ENCODE measurements around the gene KHDC1.
"Not testable (repeated sequence)": the region's sequence is repeated elsewhere in the genome, so short reads cannot be mapped to it uniquely, and the experiment has no call there.

DNA sequence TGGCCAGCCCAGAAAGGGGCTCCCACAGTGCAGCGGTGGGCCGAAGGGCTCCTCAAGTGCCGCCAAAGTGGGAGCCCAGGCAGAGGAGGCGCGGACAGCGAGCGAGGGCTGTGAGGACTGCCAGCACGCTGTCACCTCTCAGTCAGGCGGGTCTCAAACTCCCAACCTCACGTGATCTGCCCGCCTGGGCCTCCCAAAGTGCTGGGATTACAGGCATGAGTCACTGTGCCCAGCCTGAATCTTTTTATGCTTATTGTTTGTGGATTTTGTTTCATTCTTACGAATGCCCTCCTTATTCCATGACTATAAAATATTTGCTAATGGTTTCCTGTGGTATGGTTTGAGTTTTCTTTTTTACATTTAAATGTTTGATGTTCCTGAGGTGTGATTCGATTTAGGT lies 6.3 kb upstream of the KHDC1 start:
- not testable (repeated sequence) for TF ChIP-seq POLR2AphosphoS5, EP300 (IDR thresholded peaks at IDR 0.05)
- TF ChIP-seq, protein P1, sequence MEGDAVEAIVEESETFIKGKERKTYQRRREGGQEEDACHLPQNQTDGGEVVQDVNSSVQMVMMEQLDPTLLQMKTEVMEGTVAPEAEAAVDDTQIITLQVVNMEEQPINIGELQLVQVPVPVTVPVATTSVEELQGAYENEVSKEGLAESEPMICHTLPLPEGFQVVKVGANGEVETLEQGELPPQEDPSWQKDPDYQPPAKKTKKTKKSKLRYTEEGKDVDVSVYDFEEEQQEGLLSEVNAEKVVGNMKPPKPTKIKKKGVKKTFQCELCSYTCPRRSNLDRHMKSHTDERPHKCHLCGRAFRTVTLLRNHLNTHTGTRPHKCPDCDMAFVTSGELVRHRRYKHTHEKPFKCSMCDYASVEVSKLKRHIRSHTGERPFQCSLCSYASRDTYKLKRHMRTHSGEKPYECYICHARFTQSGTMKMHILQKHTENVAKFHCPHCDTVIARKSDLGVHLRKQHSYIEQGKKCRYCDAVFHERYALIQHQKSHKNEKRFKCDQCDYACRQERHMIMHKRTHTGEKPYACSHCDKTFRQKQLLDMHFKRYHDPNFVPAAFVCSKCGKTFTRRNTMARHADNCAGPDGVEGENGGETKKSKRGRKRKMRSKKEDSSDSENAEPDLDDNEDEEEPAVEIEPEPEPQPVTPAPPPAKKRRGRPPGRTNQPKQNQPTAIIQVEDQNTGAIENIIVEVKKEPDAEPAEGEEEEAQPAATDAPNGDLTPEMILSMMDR (IDR thresholded peaks at IDR 0.05), result not testable (repeated sequence)
